GM19025 (cell line): Measurements from ENCODE around the gene PRDM16.

ENCODE experiments used
- ATAC-seq: cut with Tn5 transposase; IDR thresholded peaks from one replicate; pipeline ENCODE4 v1.9.1; 2021; ENCODE audit warnings: mild to moderate bottlenecking, low read depth, moderate library complexity; ENCODE audit not compliant: unreplicated experiment

PRDM16 gene

GRCh38 chr1:3373700-3374405, 304.9 kb downstream of the PRDM16 start:
- no peak for ATAC-seq

GRCh38 chr1:3375245-3375644, 306.2 kb downstream of the PRDM16 start:
- ATAC-seq: no peak

GRCh38 chr1:3377166-3377565, 308.2 kb downstream of the PRDM16 start:
- ATAC-seq: no peak

- no peak for ATAC-seq
Measured at GRCh38 chr1:3377604-3378279, 308.7 kb downstream of the PRDM16 start.

- no peak for ATAC-seq
Measured at GRCh38 chr1:3378411-3379208, 309.6 kb downstream of the PRDM16 start.

GRCh38 chr1:3379934-3380333, 310.9 kb downstream of the PRDM16 start:
- no peak for ATAC-seq

- no peak for ATAC-seq
Measured at GRCh38 chr1:3380469-3380868, 311.5 kb downstream of the PRDM16 start.

- ATAC-seq: no peak
Measured at GRCh38 chr1:3381901-3382300, 312.9 kb downstream of the PRDM16 start.

GRCh38 chr1:3382326-3383057, 313.5 kb downstream of the PRDM16 start:
- ATAC-seq: no peak

- no peak for ATAC-seq
Measured at GRCh38 chr1:3383679-3384078, 314.7 kb downstream of the PRDM16 start.

- no peak for ATAC-seq
Measured at GRCh38 chr1:3384407-3384806, 315.4 kb downstream of the PRDM16 start.

- no peak for ATAC-seq
Measured at GRCh38 chr1:3386205-3387002, 317.4 kb downstream of the PRDM16 start.

GRCh38 chr1:3387401-3387800, 318.4 kb downstream of the PRDM16 start:
- no peak for ATAC-seq

GRCh38 chr1:3389093-3389833, 320.3 kb downstream of the PRDM16 start:
- ATAC-seq: no peak

- no peak for ATAC-seq
Measured at GRCh38 chr1:3390291-3390690, 321.3 kb downstream of the PRDM16 start.

GRCh38 chr1:3391711-3392110, 322.7 kb downstream of the PRDM16 start:
- no peak for ATAC-seq

GRCh38 chr1:3393024-3393986, 324.3 kb downstream of the PRDM16 start:
- no peak for ATAC-seq
